ENCODE data around the gene BIRC6.
"Not testable (repeated sequence)": the region's sequence is repeated elsewhere in the genome, so short reads cannot be mapped to it uniquely, and the experiment has no call there.

Gene BIRC6

GRCh38 chr2:32626639-32627221 is 269.9 kb downstream of the BIRC6 start:
- DNase-seq: no peak

DNA sequence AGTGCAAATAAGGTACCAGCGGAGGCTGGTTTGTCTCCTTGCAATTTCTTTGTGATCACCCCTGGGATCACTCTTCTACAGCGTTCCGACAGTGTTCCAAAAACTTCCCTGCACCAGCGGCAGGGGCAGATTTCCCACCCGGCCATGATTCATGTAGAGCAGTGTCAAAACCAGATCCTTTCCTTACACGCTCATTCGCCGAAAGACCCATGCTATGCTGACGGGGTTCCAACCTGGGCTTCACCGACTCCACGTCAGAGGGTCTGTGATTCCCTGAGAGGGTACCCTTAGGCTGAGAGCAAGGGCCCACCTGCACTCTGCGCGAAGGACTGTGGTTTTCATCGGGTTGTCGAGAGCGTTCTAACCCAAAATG is 270.6 kb downstream of the BIRC6 start:
- no peak for DNase-seq

DNA sequence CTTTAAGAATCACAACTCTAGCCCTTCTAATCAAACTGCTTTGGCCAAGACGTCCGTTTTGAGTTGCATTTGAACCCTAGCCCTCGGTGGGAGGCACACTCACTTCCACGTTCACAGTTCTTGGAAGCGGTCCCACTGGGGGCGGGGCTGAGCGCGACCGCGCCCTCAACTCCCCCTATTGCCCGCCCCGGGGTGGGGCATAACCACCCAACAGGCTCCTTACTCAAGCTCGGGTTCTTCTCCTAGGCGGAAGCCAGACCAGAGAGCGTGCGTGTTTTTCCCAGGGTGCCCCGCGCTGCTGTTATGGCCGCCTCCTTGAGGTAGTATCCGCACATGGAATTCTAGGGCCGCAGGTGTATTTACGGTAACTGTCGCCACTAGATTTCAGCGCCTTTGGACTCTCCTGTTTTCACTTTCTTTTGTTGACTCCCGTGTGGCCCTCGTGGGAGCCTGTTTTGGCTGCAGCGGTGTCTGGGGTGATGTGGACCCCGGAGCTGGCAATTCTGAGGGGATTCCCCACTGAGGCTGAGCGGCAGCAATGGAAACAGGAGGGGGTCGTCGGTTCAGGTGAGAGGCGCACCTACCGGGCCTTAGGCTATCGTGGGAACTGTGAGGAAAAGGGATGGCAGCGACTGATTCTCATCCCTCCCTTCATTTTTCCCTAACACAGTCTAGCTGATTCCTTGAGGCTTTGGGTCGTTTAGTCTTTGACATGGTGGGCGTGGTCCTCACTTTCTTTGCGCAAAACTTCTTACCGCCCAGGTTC is 271.2 kb downstream of the BIRC6 start, which contains the start of gene TTC27:
Gene TTC27, plus strand, starts transcription at position 237 of the 766 bp plus-strand sequence. Its CDS starts 243 bp downstream, at position 480.
- peak; percentile 97 for DNase-seq

GRCh38 chr2:32632089-32632488 is 275.3 kb downstream of the BIRC6 start:
- DNase-seq: no peak

DNA sequence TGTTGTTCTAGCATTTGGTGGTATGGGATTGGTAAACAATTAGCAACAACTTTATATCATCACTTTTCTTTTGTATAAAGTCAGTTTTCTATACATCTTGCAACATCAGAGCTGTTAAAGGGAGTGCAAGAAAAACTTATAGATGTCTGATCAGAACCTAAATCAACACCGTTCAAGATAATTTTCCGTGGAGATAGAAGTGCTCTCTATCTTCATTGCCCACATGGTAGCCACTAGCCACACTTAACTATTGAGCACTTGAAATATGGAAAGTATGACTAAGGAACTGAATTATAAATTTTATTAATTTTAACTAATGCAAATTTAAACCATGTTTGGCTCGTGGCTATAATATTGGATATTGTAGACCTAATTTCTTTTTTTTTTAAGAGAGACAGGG is 276.2 kb downstream of the BIRC6 start:
- DNase-seq: no peak

DNA sequence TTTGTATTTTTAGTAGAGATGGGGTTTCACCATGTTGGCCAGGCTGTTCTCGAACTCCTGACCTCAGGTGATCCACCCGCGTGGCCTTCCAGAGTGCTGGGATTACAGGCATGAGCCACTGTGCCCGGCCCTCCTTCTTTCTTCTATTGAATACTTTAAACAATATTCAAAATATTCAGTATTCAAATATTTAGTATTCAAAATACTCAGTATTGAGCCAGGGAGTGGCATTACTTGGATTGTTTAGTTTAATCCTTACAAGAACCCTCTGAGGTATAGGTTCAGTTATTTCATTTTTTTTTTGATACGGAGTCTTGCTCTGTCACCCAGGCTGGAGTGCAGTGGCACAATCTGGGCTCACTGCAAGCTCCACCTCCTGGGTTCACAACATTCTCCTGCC is 281.7 kb downstream of the BIRC6 start:
- DNase-seq: not testable (repeated sequence)

DNA sequence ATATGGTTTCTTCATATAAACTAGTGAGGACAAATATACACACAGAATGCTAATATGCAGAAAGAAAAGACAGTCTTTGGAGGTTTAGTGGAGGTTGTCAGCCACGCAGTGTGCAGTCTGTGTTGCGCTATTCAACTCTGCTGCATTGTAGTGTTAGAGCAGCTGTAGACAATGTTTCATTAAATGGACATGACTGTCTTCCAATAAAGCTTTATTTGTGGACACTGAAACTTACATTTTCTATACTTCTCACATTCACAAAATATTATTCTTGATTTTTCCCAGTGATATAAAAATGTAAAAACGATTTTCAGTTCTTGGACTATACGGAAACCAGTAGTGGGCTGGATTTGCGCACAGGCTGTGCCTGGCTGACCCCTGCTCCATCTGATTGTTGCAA is 284.4 kb downstream of the BIRC6 start:
- DNase-seq: no peak

DNA sequence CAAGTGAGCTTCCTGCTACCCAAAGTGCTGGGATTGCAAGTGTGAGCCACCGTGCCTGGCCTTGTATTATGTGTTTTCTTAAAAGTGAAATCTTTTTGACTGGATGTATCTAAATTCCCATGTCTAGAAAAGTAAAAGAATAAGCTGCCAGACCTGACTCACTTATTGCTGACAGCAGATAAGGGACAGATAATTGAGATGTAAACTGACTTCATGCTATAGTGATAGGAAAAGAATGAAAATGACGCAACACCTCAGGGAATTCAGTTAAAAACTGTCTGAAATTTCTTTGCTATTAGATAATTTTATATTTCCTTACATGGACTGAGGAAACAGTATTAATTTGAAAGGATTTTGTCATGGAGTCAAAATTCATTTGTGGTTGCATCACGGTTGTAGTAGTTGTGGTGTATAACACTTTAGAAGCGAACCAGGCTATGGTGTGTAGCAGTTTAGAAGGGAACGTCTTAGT is 290.4 kb downstream of the BIRC6 start:
- no peak for DNase-seq

DNA sequence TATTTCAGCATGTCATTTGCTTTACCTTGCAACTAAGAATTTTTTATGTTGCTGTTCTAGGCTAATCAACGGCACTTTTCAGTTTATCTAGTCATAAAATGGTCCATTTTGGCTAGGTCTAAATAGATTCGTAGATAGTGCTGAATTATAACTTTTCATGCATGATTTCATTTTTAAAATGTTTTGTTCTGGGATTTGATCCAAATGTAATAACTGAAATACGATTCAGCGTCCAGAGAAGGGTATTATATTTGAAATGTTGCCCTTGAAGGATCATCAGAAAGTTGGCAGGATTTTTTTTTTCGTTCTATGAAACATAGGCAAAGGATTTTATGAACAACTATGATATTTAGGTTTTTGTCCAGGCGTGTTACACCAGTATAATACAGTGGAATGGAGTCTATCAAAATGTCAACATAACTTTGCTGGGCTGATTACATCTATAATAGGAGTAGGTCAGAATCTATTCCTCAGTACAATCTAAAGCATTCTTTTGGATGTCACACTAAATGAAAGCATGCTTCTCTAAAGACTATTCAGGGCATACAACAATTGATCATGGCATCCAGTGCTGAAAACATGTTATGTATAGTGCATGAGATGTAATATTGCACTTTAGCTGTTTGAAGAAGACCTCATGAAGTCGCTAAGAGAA is 295.9 kb downstream of the BIRC6 start:
- DNase-seq: no peak

DNA sequence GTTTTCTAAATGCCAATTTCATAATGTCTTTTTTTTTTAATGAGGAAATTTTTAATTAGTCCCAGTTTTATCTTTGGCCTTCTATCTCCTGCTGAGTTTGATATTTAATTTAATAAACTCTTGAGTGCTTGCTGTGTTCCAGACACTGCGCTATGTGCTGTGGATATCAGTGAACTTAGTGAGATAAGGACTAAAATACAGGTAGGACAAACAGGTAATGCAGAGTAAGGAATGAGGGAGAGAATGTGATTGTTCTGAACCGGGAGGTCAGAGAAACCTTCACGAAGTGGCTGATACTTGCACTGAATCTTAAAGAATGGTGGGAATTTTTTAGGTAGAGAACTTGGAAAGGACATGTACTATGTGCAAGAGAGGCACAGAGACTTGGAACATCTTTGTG is 299.2 kb downstream of the BIRC6 start:
- no peak for DNase-seq

DNA sequence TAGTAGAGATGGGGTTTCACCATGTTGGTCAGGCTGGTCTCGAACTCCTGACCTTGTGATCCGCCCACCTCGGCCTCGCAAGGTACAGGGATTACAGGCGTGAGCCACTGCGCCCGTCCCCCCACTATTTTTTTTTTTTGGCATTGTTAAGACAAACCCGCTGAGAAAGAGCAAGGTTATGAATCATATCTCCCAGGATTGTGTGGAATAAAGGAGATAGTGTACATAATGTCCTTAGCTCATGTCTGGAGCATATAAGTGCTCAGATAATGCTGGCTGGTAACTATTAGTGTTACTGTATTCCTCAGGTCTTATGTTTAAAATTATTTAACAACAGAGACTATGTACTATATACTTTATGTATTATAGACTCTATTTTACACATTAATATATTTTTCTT is 307.0 kb downstream of the BIRC6 start:
- DNase-seq: no peak

DNA sequence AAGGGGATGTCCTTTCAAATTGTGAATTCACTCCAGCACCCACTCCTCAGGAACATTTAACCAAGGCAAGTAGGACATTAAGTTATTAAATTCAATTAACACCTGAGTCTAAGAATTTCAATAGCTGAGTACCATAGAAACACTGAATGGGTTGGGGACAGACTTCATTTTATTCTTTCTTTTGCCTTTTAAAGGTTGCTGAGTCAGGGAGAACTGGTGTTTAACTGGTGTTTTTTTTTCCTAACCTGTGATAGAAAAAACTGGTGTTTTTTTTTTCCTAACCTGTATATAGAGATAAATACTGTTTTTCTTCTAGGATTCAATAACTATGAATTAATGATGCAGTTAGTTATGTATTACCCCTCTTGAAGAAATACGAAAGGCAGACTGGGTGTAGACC is 309.9 kb downstream of the BIRC6 start:
- no peak for DNase-seq

DNA sequence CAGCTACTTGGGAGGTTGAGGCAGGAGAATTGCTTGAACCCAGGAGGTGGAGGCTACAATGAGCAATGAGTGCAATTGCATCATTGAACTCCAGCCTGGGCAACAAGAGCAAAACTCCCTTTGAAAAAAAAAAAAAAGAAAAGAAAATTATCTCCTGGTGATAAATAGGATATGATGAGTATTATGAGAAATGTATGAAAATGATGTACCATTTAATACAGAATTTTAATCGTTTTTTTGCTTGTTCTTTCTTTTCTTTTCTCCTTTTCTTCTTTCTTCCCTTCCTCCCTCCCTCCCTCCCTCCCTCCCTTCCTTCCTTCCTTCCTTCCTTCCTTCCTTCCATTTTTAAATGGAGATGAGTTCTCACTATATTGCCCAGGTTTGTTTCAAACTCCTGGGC is 311.4 kb downstream of the BIRC6 start:
- DNase-seq: no peak
